GM10266 (cell line): ENCODE measurements around the gene SYVN1.

Source experiments
- DNase-seq: peaks from one replicate; pipeline ENCODE4 v3.0.0; 2012; ENCODE audit errors: extremely low spot score
- CTCF ChIP-seq: IDR thresholded peaks from 2 replicates; pipeline ENCODE4 v1.5.1; 2012; ENCODE audit warnings: mild to moderate bottlenecking, low read depth; ENCODE audit not compliant: control insufficient read depth, insufficient read depth; ENCODE audit errors: missing control alignments

Gene SYVN1

GRCh38 chr11:65172600-65172999, 38.3 kb upstream of the SYVN1 start:
- no peak for TF ChIP-seq CTCF
- DNase-seq = no peak

GRCh38 chr11:65170058-65170534, 35.8 kb upstream of the SYVN1 start, which contains the start of gene SPDYC:
Gene SPDYC (plus strand): TSS chr11:65170233. CDS start chr11:65171358, 1,125 bp downstream.
- no peak for DNase-seq
- TF ChIP-seq CTCF = no peak

- no peak for DNase-seq
- no peak for TF ChIP-seq CTCF
Observed at GRCh38 chr11:65169164-65169641, 34.9 kb upstream of the SYVN1 start.

- no peak for TF ChIP-seq CTCF
- DNase-seq = no peak
Observed at GRCh38 chr11:65167656-65168055, 33.3 kb upstream of the SYVN1 start.

- TF ChIP-seq CTCF = no peak
- no peak for DNase-seq
Observed at GRCh38 chr11:65166893-65167292, 32.6 kb upstream of the SYVN1 start.

- no peak for DNase-seq
- TF ChIP-seq CTCF = no peak
Observed at GRCh38 chr11:65165410-65166317, 31.3 kb upstream of the SYVN1 start.

GRCh38 chr11:65163684-65164083, 29.4 kb upstream of the SYVN1 start:
- no peak for DNase-seq
- no peak for TF ChIP-seq CTCF
